Stimulated activated CD4-positive, alpha-beta T cell treated with anti-CD3 and anti-CD28 coated beads, Interleukin-2, amount 100 ng/mL, for 48 hours (primary cell): ENCODE data around the gene URB1.
"Not testable (repeated sequence)": the region's sequence is repeated elsewhere in the genome, so short reads cannot be mapped to it uniquely, and the experiment has no call there.

Source experiments
- DNase-seq, 2 donors: peaks; one replicate each; pipeline ENCODE4 v3.0.0-alpha.2; 2020

The URB1 gene

DNA sequence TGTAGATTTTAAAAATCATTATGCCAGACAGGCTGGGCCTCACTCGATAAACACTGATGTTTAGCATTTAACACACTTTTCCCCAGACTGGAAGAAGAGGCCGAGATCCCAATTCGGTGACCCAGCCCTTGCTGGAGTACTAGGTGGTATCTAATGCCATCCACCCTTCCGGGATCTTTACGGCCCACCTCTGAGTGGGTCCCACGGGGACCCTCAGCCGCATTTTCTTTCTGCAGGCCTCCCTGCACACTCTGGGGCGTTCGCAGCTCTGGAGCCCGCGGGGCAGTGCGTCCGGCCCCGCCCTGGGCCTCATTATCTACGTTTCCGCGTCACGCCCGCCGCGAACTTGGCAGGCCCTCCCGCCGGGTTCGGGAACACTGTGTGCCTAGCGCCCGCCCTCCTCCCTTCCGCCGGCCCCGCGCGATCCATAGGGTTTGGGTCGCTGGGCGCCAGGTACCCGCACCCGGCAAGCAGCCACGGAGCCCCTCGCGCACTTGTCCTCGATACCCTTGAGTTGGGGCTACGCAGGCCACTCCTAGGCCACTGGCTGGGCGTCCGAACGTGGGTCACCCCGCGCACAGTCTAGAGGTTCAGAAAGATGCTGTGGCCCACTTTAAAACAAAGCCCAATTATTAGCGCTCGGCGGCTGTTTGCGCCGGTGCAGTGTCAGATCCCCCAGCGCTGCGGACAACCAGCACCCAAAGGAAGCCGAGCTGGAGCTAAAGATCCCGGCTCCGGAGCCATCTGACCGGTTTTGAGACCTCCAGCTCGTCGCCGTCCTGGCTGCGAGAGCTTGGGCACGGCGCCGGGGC is 18.7 kb upstream of the URB1 start:
- peak; percentile 58 to 62 for DNase-seq

DNA sequence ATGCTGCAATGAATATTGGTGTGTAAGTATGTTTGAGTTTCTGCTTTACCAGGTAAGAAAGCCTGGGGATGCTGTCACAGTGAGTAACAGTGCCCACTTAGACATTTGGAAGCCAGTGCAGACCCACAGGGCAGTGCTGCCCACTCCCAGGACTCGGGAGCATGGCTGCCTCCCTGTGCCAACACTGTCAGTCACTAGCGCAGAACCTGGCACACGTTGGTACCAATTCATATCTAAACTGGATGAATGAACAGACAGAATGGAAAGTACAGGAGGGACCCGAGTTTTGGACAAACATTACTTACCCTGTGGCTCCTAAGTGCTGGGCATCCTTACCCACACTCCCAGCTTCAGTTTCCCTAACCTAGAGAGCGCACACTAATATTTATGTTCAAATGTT is 18.1 kb upstream of the URB1 start:
- peak in 1 of 2 donors; percentile 7 for DNase-seq

DNA sequence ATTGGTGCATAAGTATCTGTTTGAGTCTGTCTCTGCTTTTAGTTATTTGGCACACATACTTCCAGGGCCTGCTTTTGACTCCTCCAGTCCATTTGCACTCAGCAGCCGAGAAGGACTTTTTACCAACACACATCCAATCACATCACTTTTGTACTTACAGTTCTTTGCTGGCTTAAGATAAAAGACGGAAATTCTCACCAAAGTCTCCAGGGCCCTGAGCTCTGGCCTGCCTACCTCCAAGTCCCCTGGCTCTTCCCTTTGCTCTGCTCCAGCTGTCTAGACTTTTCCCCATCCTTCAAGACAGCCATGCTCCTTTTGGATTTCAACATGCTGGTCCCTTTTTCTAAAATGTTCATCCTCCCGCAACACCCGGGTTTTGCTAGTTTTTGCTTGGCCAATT is 17.5 kb upstream of the URB1 start:
- DNase-seq = no peak

DNA sequence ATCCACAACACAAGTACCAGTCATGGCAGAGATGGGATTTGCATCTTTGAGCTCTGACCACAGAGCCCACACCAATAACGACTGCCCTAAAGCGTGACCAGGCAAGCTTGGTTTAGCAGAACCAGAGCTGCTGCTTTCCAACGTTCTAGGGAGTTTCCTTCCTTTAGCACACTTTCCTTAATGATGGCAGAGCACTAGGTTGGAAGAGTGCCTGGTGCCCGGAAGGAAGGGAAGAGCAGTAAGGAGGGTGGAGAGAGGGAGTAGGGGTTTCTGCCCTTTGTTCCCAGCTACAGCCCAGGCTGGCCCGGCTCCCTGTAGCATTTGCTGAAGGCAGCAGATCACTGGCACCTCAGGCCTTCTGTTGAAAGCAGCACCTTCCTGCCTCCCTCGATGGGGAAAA is 13.6 kb upstream of the URB1 start:
- DNase-seq = no peak

DNA sequence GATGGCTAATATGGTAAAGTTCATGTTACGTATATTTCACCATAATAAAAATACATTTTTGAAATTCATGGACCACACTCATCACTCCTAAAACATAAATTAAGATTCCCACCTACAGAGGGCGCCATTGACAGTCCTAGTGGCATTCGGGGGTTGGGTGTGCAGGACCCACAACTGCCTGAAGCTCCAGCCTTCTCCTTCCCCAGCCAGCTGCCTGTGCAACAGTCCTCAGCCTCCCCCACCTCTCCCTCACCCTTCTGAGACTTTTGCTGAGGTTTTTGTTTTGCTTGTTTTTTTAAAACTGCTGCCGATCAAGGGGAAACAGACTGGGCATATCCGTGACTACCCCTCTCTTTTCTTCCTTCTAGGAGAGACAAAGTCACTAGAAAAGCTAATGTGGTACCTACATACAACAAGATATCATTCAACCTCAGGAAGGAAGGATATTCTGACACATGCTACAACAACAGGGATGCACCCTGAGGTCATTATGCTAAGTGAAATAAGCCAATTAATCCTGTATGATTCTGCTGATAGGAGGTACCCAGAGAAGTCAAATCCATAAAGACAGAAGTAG is 10.5 kb upstream of the URB1 start:
- DNase-seq = peak; percentile 63 to 69

DNA sequence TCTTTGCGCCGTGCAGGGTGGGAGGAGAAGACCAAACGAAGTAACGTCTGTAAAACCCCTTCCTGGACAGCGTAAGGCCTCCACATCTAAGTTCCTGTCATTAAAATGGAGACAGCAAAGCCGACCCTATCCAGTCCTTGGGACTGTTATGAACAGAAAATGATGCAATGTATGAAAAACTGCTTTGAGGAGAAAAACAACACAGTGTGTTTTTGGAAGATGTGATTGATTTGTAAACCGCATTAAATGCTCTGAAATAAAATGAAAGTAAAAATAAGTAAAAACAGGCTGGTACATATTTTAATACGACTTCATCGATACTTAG is 827 bp upstream of the URB1 start:
- no peak for DNase-seq

DNA sequence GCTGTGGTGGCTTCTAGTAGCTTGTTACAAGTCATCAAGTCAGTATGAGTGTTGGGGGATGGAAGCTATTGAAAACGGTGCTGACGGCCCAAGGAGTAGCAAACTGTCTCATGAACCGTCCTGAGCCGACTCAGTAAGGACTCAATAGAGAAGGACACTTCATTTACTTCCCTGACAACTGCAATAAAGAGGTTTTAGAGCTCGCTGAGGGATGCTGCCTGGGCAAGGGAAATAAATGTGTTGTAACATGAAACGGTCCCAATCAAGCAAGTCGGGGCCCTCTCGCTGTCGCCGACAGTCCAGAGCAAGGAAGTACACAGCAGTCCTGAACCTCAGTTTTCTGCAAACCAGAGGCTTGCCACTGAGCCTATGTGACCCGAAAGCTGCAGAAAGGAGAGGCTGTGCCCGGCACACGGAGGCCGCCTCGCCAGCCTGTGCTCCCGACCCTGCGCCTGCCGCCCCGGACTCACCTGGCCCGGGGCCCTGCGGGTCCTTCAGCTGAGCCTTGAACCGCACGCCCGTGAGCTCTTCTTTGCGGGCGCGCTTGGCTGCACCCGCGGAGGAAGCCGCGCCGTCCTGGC is 423 bp downstream of the URB1 start:
- DNase-seq = no peak

DNA sequence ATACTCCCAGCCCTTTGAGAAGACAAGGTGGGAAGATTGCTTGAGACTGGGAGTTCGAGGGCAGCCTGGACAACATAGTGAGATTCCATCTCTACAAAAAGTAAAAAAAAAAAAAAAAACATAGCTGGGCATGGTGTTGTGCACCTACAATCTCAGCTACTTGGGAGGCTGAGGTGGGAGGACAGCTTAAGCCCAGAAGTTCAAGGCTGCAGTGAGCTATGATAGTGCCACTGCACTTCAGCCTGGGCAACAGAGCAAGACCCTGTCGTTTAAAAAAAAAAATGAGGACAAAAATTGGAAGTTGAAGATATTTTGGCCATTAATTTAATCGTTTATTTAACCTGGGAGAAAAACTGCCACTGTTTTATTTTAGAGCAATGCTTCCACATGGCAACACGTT is 1.1 kb downstream of the URB1 start:
- no peak for DNase-seq

DNA sequence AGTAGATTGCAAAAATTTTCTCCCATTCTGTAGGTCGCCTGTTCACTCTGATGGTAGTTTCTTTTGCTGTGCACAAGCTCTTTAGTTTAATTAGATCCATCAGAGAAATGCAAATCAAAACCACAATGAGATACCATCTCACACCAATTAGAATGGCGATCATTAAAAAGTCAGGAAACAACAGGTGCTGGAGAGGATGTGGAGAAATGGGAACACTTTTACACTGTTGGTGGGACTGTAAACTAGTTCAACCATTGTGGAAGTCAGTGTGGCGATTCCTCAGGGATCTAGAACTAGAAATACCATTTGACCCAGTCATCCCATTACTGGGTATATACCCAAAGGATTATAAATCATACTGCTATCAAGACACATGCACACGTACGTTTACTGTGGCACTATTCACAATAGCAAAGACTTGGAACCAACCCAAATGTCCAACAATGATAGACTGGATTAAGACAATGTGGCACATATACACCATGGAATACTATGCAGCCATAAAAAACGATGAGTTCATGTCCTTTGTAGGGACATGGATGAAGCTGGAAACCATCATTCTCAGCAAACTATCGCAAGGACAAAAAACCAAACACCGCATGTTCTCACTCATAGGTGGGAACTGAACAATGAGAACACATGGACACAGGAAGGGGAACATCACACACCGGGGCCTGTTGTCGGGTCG is 2.1 kb downstream of the URB1 start:
- DNase-seq = not testable (repeated sequence)

DNA sequence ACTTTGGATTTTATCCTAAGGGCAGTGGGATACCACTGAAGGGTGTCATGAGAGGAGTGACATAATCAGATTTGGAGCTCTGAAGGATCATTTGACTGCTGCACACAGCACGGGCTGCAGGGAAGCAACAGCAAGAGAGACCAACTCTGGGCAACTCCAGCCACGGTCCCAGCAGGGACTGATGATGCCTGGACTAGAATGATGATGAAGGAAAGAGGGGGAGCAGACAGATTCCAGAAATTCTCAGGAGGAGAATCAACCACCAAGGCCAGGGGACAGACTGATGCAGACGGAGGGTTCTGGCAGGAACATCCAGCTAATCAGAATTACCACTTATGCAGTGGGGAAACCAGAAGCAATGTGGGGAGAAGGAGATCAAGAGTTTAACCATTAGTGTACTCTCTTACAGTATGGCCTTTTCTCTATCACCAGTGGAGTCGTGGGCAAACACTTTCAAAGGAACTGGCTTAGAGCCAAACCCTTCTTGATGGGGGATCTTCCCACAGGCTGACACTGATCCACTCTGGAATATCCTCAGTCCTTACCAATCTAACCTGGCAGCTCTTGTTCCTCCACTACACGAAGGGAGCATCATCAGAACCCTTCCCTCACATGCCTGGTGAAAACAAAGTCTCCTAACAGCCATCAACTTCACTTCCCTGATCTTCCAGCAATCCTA is 3.3 kb downstream of the URB1 start:
- no peak for DNase-seq

DNA sequence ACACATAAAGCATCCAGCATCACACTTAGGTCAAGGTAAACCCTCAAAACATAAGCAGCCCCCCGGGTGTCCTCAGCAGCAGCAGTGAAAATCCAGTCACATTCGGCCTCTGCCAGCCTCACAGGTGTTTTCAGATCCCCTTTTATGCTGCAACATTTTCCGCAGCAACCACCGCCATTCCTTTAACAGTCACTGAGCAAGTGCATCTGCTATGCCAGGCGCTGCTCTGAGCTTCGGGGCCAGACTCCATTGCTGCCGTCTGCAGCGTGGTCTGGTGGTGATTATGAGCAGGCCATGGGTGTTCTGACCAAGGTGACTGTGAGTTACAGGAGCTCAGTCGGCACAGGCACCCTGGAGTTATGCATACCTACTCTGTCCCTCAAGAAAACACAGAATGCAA is 4.5 kb downstream of the URB1 start:
- DNase-seq = no peak

DNA sequence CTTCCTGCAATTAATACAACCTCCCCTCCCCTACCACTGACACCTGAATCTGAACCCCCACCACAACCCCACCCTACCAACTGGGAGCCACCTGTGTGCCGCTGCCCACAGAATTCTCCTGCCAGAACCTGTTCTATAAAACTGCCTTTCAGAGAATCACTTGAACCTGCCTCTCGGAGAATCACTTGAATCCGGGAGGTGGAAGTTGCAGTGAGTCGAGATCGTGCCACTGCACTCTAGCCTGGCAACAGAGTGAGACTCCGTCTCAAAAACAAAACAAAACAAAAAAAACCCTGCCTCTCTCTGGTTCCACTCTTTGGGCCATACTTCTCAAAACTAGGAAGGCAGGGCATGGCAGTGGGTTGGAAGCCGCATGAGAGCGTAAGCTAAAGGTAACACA is 5.7 kb downstream of the URB1 start:
- DNase-seq = no peak

DNA sequence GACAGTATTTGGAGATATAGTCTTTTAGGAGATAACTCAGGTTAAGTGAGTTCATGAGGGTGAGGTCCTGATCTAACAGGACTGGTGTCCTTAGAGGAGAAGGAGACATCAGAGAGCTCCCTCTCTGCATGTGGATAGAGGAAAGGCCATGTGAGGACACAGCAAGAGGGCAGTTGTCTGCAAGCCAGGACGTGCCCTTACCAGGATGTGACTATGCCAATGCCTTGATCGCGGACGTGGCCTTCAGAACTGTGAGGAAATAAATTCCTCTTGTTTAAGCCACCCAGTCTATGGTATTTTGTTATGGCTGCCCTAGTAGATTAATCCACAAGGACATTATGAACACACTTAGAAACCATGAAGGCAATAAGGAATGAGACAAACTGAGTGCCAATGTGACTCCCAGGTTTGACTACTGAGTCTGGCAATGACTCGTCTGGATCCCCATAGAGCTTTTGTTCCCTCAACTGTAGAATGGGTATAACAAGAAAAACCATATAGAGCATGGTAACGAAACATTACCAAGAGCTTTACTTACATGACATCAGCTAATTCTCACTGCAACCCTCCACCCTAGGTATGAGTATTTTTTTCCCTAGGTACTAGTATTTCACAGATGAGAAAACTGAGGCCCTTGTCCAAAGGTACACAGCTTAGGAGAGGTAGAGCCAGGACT is 6.5 kb downstream of the URB1 start:
- DNase-seq = no peak

DNA sequence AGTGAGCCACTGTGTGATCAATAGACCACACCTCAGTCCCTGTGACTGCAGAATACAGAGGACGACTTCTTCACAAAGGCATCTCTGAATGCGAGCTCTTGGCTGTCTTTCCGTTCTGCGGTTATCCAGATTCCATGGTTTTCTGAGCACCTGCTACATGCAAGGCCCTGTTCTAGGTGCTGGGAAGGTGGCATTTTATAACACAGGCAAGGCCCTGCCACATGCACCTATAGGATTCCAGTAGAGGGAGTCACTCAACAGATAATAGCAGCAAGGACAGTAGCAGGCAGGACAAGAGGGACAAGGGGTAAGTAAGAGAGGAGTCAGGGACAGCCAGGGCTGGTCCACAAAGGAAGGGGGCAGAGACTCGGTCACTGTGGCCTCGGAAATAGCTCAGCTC is 9.0 kb downstream of the URB1 start:
- DNase-seq = no peak

DNA sequence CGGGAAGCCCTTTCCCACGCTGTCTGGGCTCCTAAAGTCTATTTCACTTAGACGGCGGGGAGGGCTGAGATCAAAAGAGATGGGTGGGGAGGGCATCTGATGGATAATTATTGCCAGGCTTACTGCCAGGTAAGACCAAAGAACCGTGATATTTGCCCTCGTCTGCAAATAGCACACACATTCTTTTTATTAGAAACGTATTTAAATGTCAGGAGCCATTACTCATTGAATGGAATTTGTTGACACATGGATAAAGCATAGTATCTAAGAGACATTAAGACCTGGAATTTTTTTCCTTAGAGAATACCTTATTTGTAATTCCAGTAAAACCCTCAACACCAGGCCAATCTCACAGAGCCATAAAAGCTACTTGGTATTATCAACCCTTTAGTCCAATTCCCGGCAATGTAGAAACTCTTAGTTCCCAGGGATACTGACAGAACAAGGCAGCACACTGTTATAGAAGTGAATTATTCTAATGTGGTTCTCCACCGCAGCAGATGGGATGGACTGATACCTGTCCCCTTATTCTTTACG is 10.6 kb downstream of the URB1 start:
- DNase-seq = no peak

DNA sequence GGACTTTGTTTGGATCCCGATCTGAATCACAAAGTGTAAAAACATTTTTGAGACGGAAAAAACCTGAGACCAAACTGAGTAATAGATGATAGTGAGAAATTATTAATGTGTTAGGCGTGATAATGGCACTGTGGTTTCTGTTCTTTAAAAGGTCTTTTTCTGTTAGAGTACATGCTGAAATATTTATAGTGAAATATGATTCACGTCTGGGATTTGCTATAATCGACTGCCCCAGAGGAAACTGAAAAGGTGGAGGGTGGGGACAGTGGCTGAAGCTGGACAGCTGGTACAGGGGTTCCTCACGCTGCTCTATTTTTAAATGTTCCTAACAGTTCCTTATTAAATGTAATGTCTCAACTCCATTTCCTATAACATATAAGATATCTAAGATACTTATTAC is 11.2 kb downstream of the URB1 start:
- no peak for DNase-seq

DNA sequence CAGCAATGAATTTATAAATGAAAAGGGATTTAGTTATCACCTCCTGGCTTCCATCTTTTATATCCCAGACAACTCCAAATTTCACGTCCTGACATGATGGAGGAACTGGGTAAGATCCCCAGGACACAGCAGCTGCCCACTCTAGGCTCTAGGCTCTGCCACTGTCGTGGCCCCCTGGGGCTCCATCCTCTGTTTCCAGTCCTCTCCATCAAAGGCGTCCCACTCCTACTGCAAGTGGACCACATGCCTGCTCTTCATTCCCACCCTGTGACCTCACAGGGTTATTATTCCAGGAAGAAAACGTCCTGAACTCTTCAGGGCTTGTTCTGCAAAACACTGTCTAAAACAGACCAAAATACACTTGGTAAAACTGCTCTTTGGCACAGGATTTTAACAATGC is 11.9 kb downstream of the URB1 start:
- DNase-seq = no peak

DNA sequence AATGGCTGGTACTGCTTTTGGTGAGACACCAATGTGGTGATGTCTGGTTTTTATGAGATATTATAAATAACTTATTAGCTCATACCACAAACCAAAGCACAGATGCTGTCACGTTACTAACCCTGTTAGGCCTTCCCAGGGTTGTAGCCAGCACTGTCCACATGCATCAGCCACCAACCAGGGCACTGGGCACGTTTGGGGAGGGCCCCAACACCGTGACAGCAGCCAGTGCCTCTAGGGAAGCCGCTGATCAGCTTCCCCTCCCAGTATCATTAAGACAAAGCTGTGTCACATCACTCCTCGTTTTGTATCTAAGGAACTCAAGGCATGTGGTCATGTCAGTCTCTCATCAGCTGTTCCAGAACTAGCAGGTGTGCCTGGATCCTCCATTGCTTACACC is 13.9 kb downstream of the URB1 start:
- no peak for DNase-seq

DNA sequence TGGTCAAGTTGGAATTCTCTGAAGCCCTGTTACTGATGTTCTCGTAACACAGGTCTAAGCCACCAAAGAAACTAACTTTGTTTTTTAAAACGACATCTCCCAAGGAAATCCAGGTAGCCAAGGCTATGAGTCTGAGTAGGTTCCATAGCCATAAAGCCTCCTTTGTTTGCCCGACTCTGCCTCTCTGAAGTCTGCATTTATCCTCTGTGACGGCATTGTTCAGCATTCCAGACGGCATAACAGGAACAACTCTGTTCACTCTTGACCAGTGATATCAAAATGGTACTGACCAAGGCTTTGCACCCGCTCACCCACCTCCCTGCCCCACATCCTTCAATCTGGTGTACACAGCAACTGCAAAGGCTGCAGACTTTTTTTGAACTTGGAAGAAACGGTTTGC is 14.8 kb downstream of the URB1 start:
- no peak for DNase-seq

DNA sequence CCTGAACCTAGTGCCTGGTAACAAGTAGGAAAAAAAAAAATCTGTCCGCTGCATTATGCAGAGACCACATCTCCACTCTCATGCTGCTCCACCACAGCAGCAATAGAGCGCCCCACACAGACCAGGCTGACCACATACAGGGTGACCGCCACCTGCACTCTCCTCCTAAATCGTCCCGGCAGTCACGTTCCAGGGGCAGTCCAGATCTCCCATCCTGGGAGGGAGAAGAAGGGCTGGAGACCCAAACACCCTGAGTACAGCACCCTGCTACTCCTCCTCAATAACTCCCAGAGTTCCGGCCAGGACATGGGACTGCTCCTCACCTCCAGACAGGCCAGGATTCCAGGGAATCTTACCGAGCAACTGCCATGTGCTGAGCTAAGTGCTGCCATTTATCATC is 15.3 kb downstream of the URB1 start:
- DNase-seq = no peak

DNA sequence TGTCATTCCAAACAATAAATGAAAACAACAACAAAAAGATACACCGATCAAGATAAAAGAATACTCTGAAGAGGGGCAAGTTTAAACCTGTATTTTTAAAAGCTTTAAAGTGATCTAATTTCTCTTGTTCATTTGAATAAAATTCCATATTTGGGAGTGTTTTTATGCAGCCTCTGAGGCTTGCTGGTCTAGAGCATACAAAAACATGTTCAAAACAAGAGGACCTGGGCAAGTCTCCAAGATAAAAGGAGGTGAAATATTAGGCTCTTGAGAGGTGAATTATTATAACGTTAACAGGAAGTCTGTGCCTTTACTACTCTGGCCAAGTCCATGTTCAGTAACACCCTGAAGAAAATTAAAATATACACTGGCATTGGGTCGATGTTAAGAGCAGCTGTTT is 20.1 kb downstream of the URB1 start:
- no peak for DNase-seq

DNA sequence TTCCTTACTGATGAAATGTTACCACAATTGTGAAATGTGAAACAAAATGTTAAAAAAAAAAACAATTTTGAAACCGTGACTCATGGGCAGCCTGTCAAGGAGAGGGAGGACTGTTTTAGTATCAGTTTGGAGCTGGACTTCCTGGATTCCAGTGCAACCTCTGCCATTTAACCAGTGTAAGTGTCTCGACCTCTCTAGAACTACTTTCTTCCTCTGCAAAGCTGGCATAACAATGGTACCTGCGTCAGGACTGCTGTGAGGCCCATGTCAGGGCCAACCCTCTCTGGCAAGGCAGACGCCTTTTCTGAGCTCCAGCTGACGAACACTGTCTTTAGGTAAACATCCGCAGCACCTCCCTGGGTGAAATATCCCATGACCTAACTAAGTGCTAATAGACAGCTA is 20.9 kb downstream of the URB1 start:
- no peak for DNase-seq
